Lung (tissue), 12 donors: ENCODE results near the gene ZGPAT. TPM values are rescaled to one million over a fixed set of nuclear protein-coding genes. Genes with fewer than 3 reads are reported as not detected.

Source experiments
- ATAC-seq: fragments of 200-7000 bp; cut with Tn5 transposase; one replicate; pipeline ENCODE4 v1.9.1; 2020; ENCODE audit warnings: moderate number of reproducible peaks; ENCODE audit not compliant: insufficient read depth, low FRiP score
- DNase-seq, 3 donors: peaks; one replicate each; pipeline ENCODE4 v3.0.0-alpha.2; 2013 to 2017
- H3K27ac ChIP-seq, 2 donors: one replicate each; pipeline ENCODE4 v1.5.1; 2013; ENCODE audit warnings: mild to moderate bottlenecking in 2 of 2, moderate library complexity in 2 of 2, control low read depth in 1 of 2, inconsistent platforms in 1 of 2, low read depth in 1 of 2, low read length in 1 of 2
- H3K27me3 ChIP-seq, 3 donors: one replicate each; pipeline ENCODE4 v1.5.1; 2013; ENCODE audit warnings: low read length in 2 of 3; ENCODE audit not compliant: control insufficient read depth in 3 of 3, insufficient read depth in 3 of 3
- H3K36me3 ChIP-seq, 4 donors: one replicate each; pipeline ENCODE4 v1.5.1; 2013; ENCODE audit warnings: low read length in 4 of 4, mild to moderate bottlenecking in 1 of 4, moderate library complexity in 1 of 4; ENCODE audit not compliant: control insufficient read depth in 4 of 4, insufficient read depth in 4 of 4
- H3K4me1 ChIP-seq, 5 donors: one replicate each; pipeline ENCODE4 v1.5.1; 2013; ENCODE audit warnings: low read length in 5 of 5, mild to moderate bottlenecking in 2 of 5, moderate library complexity in 1 of 5; ENCODE audit not compliant: control insufficient read depth in 5 of 5, insufficient read depth in 5 of 5
- H3K4me3 ChIP-seq: one replicate; pipeline ENCODE4 v1.5.1; 2013; ENCODE audit warnings: mild to moderate bottlenecking, control low read depth, moderate library complexity
- H3K9ac ChIP-seq, 2 donors: one replicate each; pipeline ENCODE4 v1.5.1; 2013; ENCODE audit warnings: low read length in 2 of 2, control low read depth in 1 of 2; ENCODE audit not compliant: insufficient read depth in 1 of 2
- H3K9me3 ChIP-seq, 4 donors: one replicate each; pipeline ENCODE4 v1.5.1; 2013; ENCODE audit warnings: low read length in 3 of 4, mild to moderate bottlenecking in 1 of 4, moderate library complexity in 1 of 4; ENCODE audit not compliant: control insufficient read depth in 4 of 4, insufficient read depth in 3 of 4
- WGBS, 2 donors: extraction: QIAGEN DNeasy Blood & Tissue Kit; methylation state at CpG; one replicate each; pipeline ENCODE4 v1.1.7; 2013; 5-methylcytosine and 5-hydroxymethylcytosine counted together
- polyA plus RNA-seq, 2 donors: library from polyadenylated mRNA; stranded (reverse); fragments of 200-250 nt; gene quantifications; one replicate each; pipeline ENCODE4 v1.2.1, GENCODE V29; 2013
- total RNA-seq, 2 donors: library from RNA; depleted of rRNA in 1 of 2; stranded (reverse); fragments of >200 nt in 1 of 2; gene quantifications; one replicate each; pipeline ENCODE4 v1.2.1, GENCODE V29; 2014 to 2021
- TF ChIP-seq, protein P1 (sequence below): IDR thresholded peaks from 2 replicates; pipeline ENCODE4 v1.5.1; 2012; ENCODE audit warnings: mild to moderate bottlenecking; ENCODE audit errors: control extremely low read depth, extremely low read depth
- donor health status: control.
- donor health status: control.
- donor health status: Bipolar disorder and iron deficiency.
- donor health status: healthy.
- donor health status: DM: yes; HTN: yes; CAD: no.

Gene ZGPAT
- total and polyA plus RNA-seq, 4 donors: 18.3 to 45.0 (median 33.7) TPM

DNA sequence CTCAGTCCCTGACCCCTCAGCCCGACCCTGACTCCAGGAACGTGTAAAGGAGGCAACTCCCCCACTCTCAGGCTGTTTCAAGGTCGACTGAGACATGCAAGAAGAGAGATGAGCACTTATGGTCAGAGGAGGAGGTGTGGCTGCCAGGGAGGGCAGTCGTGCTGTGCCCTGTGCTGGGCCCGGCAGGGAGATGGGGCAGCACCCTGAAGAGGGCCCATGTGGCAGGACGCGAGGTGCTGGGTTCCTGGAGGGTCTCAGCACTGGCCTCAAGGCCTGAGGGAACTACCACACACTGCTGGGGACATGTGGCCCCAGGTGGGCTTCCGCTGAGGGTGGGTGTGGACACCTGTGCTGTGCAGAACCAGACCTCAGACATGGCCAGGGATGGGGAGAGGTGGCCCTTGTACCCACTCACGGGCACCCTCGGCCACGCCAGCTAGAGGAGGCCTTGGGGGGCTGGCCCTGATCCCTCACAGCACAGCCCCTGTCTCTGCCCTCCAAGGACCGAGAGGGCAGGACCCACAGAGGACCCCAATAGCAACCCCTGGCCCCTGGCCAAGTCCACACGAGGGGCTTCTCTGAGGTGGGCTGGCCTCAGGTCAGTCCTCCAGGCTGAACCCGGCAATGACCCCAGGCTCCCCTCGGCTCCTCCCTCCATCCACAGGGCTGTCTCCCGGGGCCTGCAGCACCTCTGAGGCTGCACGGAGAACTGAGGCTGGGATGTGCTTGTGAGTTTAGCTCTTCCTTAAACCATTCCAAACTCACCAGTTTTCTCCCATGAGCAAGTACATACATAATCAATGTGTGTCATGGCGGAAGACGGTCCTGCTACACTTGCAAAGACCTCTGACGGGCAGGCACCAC is 40.5 kb downstream of the ZGPAT start:
- DNase-seq (no peak), ATAC-seq (no peak)
- Histone ChIP-seq H3K9me3 (no peaks in the 10 kb centered on the region), H3K4me3 (no peak overlapping the region), H3K9ac (no peak overlapping the region), H3K4me1 (peaks cover 0 to 11% (median 0%) of the 10 kb centered on the region in 5 donors), H3K27me3 (no peaks in the 10 kb centered on the region), H3K27ac (no peak overlapping the region), H3K36me3 (peaks cover 0 to 23% (median 0%) of the 10 kb centered on the region in 4 donors)
- TF ChIP-seq, protein P1, sequence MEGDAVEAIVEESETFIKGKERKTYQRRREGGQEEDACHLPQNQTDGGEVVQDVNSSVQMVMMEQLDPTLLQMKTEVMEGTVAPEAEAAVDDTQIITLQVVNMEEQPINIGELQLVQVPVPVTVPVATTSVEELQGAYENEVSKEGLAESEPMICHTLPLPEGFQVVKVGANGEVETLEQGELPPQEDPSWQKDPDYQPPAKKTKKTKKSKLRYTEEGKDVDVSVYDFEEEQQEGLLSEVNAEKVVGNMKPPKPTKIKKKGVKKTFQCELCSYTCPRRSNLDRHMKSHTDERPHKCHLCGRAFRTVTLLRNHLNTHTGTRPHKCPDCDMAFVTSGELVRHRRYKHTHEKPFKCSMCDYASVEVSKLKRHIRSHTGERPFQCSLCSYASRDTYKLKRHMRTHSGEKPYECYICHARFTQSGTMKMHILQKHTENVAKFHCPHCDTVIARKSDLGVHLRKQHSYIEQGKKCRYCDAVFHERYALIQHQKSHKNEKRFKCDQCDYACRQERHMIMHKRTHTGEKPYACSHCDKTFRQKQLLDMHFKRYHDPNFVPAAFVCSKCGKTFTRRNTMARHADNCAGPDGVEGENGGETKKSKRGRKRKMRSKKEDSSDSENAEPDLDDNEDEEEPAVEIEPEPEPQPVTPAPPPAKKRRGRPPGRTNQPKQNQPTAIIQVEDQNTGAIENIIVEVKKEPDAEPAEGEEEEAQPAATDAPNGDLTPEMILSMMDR: no peak
- WGBS, 2 donors: 80 to 85% methylated on average over 20 of the region's 20 CpGs

DNA sequence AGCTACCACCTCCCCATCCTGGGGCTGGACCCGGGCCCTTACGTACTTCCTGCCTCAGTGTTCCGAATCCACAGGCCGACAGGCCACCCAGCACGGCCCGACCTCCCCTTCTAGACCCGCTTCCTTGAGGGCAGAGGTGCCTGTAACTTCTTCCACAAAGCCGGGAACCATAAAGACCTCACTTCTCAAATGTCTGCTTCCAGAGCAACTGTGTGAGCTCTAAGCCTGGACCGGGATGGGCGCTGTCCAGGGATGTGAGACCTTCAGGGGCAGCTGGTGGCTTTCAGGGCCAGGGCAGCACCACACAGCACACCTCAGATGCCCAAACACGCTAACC is 41.1 kb downstream of the ZGPAT start:
- DNase-seq: no peak
- no peak for ATAC-seq
- no peak overlapping the region for H3K4me3 ChIP-seq
- H3K27me3 ChIP-seq: no peaks in the 10 kb centered on the region
- no peaks in the 10 kb centered on the region for H3K9me3 ChIP-seq
- 93 to 97% methylated on average over 11 of the region's 11 CpGs for WGBS, 2 donors
- H3K27ac ChIP-seq: no peak overlapping the region
- H3K36me3 ChIP-seq: peaks cover 0 to 19% (median 0%) of the 10 kb centered on the region in 4 donors
- H3K4me1 ChIP-seq: peaks cover 0 to 11% (median 0%) of the 10 kb centered on the region in 5 donors
- TF ChIP-seq, protein P1: no peak
- no peak overlapping the region for H3K9ac ChIP-seq

DNA sequence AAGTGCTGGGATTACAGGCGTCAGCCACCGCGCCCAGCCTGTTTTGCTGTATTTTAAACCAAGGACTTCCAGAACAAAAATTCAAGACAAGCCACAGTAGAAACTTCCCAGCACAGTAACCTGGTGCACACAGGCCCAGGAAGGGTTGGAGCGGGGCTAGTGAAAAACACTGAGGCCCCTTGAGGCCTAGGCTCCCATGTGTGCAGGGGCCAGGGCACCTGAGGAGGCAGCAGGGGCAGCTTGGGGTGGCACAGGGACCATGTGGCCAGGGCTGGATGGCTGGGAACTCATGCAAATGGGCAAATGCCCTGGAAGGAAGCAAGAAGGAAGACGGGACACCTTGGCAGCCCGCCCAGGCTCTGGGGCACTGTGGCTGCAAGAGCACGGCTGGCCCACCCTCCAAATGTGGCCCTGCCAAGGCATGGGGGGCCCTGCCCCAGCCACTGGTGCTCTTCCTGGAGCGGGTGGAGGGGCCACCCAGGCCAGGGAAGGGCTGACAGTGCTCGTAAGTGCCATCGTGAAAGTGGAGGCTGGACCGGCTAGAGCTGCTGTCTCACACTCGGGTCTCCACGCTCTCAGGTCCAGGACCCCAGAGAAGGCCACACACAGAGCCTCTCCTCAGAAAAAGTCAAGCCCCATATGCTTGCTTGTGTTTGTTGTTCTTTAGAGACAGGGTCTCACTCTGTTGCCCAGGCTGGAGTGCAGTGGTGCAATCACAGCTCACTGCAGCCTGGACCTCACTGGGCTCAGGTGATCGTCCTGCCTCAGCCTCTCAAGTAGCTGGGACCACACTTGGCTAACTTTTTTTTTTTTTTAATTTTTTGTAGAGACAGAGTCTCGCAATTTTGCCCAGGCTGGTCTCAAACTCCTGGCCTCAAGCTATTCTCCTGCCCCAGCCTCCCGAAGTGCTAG is 42.0 kb downstream of the ZGPAT start:
- no peak overlapping the region for H3K9ac ChIP-seq
- ATAC-seq (no peak), DNase-seq (peak in 1 of 3 donors; percentile 12)
- no peaks in the 10 kb centered on the region for H3K9me3 ChIP-seq
- H3K4me1 ChIP-seq: peaks cover 0 to 9% (median 0%) of the 10 kb centered on the region in 5 donors
- no peak overlapping the region for H3K4me3 ChIP-seq
- 82 to 85% methylated on average over 16 of the region's 16 CpGs for WGBS, 2 donors
- no peaks in the 10 kb centered on the region for H3K27me3 ChIP-seq
- TF ChIP-seq, protein P1: no peak
- peaks cover 0 to 19% (median 0%) of the 10 kb centered on the region in 4 donors for H3K36me3 ChIP-seq
- H3K27ac ChIP-seq: no peak overlapping the region
